Coronary artery (tissue), 2 donors: ENCODE measurements around the gene RGPD4.
"Not testable (repeated sequence)": the region's sequence is repeated elsewhere in the genome, so short reads cannot be mapped to it uniquely, and the experiment has no call there.

ENCODE experiments used
- DNase-seq: peaks from one replicate; pipeline ENCODE4 v3.0.0-alpha.2; 2017; ENCODE audit warnings: low spot score
- H3K27ac ChIP-seq, 2 donors: fragments of 200-600 bp; sonication (generic); one replicate each; pipeline ENCODE4 v1.5.1; 2016 to 2019
- H3K4me3 ChIP-seq: fragments of 200-600 bp; sonication (generic); 2 replicates; pipeline ENCODE4 v1.5.1; 2016; ENCODE audit warnings: mild to moderate bottlenecking, moderate library complexity
- TF ChIP-seq, protein P1 (sequence below): fragments of 200-600 bp; sonication (generic); IDR thresholded peaks from one replicate; pipeline ENCODE4 v1.5.1; 2019; ENCODE audit warnings: antibody characterized with exemption

Gene RGPD4

DNA sequence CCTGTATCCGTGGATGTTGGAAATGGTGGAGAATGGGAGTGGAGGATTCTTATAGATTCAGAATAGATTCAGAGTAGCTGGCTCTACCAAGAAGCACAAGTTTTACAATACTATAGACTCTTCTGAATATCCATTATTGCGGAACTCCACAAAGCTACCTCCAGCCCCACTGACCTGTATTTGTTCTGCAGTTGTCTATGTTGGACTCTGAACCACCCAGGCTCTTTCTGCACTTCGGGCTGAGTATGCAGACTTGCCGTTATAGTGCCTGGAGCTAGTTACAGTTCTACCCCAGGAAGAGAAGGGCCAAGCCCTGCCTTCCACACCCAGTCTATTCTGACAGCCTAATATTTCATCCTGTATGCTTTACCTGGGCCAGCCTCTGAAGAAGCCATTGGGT lies 4.4 kb upstream of the RGPD4 start:
- H3K27ac ChIP-seq: no peak overlapping the region
- no peak overlapping the region for H3K4me3 ChIP-seq
- TF ChIP-seq, protein P1, sequence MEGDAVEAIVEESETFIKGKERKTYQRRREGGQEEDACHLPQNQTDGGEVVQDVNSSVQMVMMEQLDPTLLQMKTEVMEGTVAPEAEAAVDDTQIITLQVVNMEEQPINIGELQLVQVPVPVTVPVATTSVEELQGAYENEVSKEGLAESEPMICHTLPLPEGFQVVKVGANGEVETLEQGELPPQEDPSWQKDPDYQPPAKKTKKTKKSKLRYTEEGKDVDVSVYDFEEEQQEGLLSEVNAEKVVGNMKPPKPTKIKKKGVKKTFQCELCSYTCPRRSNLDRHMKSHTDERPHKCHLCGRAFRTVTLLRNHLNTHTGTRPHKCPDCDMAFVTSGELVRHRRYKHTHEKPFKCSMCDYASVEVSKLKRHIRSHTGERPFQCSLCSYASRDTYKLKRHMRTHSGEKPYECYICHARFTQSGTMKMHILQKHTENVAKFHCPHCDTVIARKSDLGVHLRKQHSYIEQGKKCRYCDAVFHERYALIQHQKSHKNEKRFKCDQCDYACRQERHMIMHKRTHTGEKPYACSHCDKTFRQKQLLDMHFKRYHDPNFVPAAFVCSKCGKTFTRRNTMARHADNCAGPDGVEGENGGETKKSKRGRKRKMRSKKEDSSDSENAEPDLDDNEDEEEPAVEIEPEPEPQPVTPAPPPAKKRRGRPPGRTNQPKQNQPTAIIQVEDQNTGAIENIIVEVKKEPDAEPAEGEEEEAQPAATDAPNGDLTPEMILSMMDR: no peak
- no peak for DNase-seq

DNA sequence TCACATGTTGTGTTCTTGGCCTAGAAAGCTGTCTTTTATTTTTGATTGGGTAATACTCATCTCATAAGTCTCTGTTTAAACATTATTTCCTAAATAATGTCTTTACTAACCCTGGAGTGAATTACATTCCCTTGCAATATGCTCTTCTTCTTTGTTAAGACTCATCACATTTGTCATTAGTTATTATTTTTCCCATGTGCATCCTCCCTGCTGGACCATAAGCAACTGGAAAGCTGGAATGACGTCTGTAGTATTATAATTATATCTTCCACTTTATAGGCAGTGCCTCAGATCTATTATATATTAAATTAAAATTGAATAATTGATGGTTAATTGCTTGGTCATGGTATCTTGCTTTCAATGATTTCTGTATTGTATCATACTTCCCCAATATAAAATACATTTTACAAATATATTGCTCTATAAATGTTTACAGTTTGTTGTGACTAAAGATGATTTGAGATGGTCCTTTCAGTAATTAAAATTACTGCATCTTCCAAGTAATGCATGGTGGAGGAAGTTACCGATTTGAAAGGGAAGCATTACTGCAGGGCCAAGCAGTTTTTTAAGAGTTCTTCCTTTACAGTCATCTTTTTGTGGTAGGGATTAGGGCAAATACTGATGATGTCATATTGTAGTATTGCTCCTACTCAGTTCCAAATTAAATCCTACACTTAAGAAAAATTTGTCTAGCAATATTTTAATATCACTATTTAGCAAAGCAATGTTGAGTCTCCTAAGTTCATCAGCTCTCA lies 2.1 kb upstream of the RGPD4 start:
- H3K27ac ChIP-seq: no peak overlapping the region
- DNase-seq: no peak
- TF ChIP-seq, protein P1: no peak
- H3K4me3 ChIP-seq: no peak overlapping the region

GRCh38 chr2:107825206-107825563 lies 1.5 kb upstream of the RGPD4 start:
- Histone ChIP-seq H3K4me3 (no peak overlapping the region), H3K27ac (no peak overlapping the region)
- TF ChIP-seq, protein P1: no peak

DNA sequence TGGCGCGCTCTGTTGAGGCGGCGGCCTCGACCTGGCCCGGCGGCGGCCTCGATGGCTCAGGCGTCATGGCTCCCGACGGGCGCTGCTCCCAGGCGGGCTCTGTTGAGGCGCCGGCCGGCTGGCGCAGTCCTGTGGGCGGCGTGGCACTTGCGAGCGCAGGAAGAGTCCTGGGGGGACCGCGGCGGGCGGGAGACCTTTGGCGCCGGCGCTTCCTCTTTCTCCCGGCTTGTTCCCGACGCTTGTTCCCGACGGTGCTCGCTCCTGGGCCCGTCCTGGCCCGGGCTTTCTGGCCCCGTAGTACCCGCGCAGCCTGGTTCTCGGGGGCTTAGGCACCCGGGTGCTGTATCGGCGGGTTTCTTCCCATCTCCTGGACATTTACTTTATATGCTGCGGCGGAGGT lies 2.8 kb downstream of the RGPD4 start:
- H3K27ac ChIP-seq, H3K4me3 ChIP-seq, DNase-seq: not testable (repeated sequence)

More at GRCh38 chr2:107825206-107825563, 1.5 kb upstream of the RGPD4 start:
- no peak for DNase-seq

DNA sequence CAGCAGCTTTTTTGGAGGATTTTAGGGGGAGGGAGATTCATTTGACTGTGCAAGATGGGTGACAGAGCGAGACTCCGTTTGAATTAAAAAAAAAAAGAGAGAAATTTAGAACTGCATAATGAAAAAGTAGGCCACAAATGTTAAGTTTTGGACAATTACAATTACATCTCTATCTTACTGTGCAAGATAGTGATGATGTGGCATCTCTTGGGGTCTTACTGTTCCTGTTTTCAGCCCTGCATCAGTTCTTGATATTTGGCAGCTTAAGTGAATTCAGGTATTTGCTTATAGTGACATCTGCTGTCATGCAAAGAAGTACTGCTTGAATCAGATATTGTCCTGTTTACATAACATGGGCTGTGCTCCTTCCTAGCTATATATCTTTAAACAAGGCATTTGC lies 6.5 kb downstream of the RGPD4 start:
- not testable (repeated sequence) for H3K4me3 ChIP-seq, H3K27ac ChIP-seq, DNase-seq

GRCh38 chr2:107833618-107834017 lies 6.9 kb downstream of the RGPD4 start:
- H3K27ac ChIP-seq, DNase-seq, H3K4me3 ChIP-seq: not testable (repeated sequence)

DNA sequence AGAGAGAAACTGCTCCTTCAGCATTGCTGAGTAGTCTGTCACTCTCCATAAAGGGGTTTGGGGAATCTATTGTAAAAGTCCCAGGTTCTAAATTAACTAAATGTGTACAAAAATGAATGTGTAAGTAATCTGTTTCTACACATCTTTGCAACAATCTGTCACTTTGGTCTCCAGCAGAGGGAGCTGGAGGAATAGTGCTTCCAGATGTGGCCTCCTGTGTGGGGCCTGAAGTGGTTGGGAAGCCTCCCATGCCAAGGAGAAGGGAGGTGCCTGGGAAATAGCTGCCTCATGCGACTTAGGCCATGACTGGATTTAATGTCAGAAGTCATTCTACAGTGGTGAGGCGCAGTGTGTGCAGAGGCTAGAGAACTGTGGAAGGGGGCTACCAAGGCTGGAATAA lies 89.4 kb downstream of the RGPD4 start:
- H3K27ac ChIP-seq, H3K4me3 ChIP-seq, DNase-seq: not testable (repeated sequence)

- not testable (repeated sequence) for H3K27ac ChIP-seq, DNase-seq
Observed at GRCh38 chr2:107916696-107917370, 90.1 kb downstream of the RGPD4 start.

DNA sequence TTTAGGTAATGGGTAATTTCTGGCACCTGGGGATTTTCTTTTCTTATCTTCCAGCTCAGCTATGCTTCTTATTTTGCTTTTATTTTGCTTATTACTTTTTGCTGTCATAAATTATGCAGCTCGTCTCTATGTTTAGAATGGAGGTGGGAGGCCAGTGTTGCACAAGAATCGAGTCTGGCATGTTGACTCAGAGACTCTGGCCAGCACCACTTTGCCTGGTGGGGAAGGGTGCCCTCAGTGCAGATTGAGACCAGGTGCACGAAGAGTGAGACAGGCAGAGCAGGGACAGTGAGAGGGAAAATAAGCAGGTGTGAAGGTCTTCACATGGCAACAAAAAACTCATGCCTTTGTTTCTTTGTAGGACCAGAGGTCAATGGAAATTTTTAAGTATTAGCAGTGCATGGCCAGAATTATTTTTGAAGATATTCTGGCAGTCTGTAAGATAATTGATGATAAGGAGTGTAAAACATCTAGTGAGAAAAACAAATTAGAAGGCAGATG lies 100.4 kb downstream of the RGPD4 start:
- TF ChIP-seq, protein P1: no peak
- H3K4me3 ChIP-seq: no peak overlapping the region
- DNase-seq: no peak
- H3K27ac ChIP-seq: no peak overlapping the region

More at GRCh38 chr2:107916696-107917370, 90.1 kb downstream of the RGPD4 start:
- H3K4me3 ChIP-seq: not testable (repeated sequence)
